SU-DHL-6 (cell line): Measurements from ENCODE around the gene IL21.

ENCODE experiments used
- H2AFZ ChIP-seq: fragments of 200-600 bp; sonication (generic); 2 replicates; pipeline ENCODE4 v1.6.1; 2014; ENCODE audit warnings: low read depth, mild to moderate bottlenecking, moderate library complexity, mixed read lengths, antibody characterized with exemption, low read length; ENCODE audit not compliant: severe bottlenecking
- H3F3A ChIP-seq: fragments of 200-600 bp; shearing (Covaris generic); 2 replicates; pipeline ENCODE4 v1.6.0; 2016; ENCODE audit warnings: antibody characterized with exemption, mild to moderate bottlenecking; ENCODE audit not compliant: insufficient read depth
- H3K27ac ChIP-seq: fragments of 200-600 bp; sonication (generic); 2 replicates; pipeline ENCODE4 v1.5.1; 2016; ENCODE audit warnings: low read depth, mild to moderate bottlenecking, low read length, moderate library complexity, mixed read lengths
- H3K27me3 ChIP-seq: fragments of 200-600 bp; sonication (generic), shearing (Covaris generic); 2 replicates; pipeline ENCODE4 v1.6.0; 2014; ENCODE audit warnings: mild to moderate bottlenecking, low read length
- H3K36me3 ChIP-seq: fragments of 200-600 bp; sonication (generic); 2 replicates; pipeline ENCODE4 v1.6.1; 2014; ENCODE audit warnings: mild to moderate bottlenecking, low read length, mixed read lengths
- H3K4me2 ChIP-seq: fragments of 300-600, 200-600 bp; shearing (Covaris generic), sonication (generic); 2 replicates; pipeline ENCODE4 v1.6.0; 2014; ENCODE audit warnings: low read length, low read depth, mild to moderate bottlenecking; ENCODE audit not compliant: poor library complexity, severe bottlenecking
- H3K4me3 ChIP-seq: fragments of 200-600 bp; sonication (generic); 2 replicates; pipeline ENCODE4 v1.5.1; 2014; ENCODE audit warnings: antibody characterized with exemption, low read length, mild to moderate bottlenecking, mixed read lengths; ENCODE audit not compliant: insufficient read depth, poor library complexity, severe bottlenecking
- H3K79me2 ChIP-seq: fragments of 200-600 bp; sonication (generic); 2 replicates; pipeline ENCODE4 v1.6.1; 2014; ENCODE audit warnings: mild to moderate bottlenecking, low read length, moderate library complexity; ENCODE audit not compliant: insufficient read depth
- H3K9ac ChIP-seq: fragments of 200-600 bp; sonication (generic); 2 replicates; pipeline ENCODE4 v1.7.0; 2014; ENCODE audit warnings: mild to moderate bottlenecking, low read length
- H3K9me2 ChIP-seq: fragments of 200-600 bp; sonication (generic); replicated peaks from 2 replicates; pipeline ENCODE4 v1.6.1; 2014; ENCODE audit warnings: low read length; ENCODE audit not compliant: insufficient read depth
- H3K9me3 ChIP-seq: fragments of 200-600 bp; sonication (generic); 2 replicates; pipeline ENCODE4 v1.6.1; 2014; ENCODE audit warnings: low read length, mixed read lengths; ENCODE audit not compliant: insufficient read depth
- H4K20me1 ChIP-seq: fragments of 200-600 bp; sonication (generic); 2 replicates; pipeline ENCODE4 v1.6.1; 2014; ENCODE audit warnings: low read depth, mild to moderate bottlenecking, antibody characterized with exemption, low read length, moderate library complexity, mixed read lengths
- CTCF ChIP-seq: fragments of 200-600 bp; sonication (generic); IDR thresholded peaks from one replicate; pipeline ENCODE4 v1.5.1; 2017; ENCODE audit warnings: antibody characterized with exemption, mild to moderate bottlenecking, low read length, moderate library complexity; ENCODE audit not compliant: insufficient read depth, poor library complexity, severe bottlenecking
- EZH2phosphoT487 ChIP-seq: fragments of 200-600 bp; sonication (generic), shearing (Covaris generic); conservative IDR thresholded peaks from 2 replicates; pipeline ENCODE4 v1.6.1; 2018; ENCODE audit warnings: mild to moderate bottlenecking, antibody characterized with exemption, low read length, moderate library complexity, mixed read lengths

Gene IL21

GRCh38 chr4:122622400-122622799 is 1.5 kb upstream of the IL21 start:
- TF ChIP-seq CTCF (no peak), EZH2phosphoT487 (no peak)
- no peak overlapping the region for H3K9ac ChIP-seq
- H3K9me2 ChIP-seq: no peaks in the 10 kb centered on the region
- H3F3A ChIP-seq: no peaks in the 10 kb centered on the region
- H3K4me3 ChIP-seq: no peak overlapping the region
- no peaks in the 10 kb centered on the region for H3K27me3 ChIP-seq
- H3K9me3 ChIP-seq: no peaks in the 10 kb centered on the region
- no peaks in the 10 kb centered on the region for H3K79me2 ChIP-seq
- no peaks in the 10 kb centered on the region for H4K20me1 ChIP-seq
- H2AFZ ChIP-seq: no peak overlapping the region
- no peak overlapping the region for H3K4me2 ChIP-seq
- H3K27ac ChIP-seq: no peak overlapping the region
- H3K36me3 ChIP-seq: no peaks in the 10 kb centered on the region

- Histone ChIP-seq H4K20me1 (no peaks in the 10 kb centered on the region), H3K79me2 (no peaks in the 10 kb centered on the region), H3F3A (no peaks in the 10 kb centered on the region), H3K27ac (no peak overlapping the region), H3K9me2 (no peaks in the 10 kb centered on the region), H3K9me3 (no peaks in the 10 kb centered on the region), H3K9ac (no peak overlapping the region), H2AFZ (no peak overlapping the region), H3K36me3 (no peaks in the 10 kb centered on the region), H3K4me3 (no peak overlapping the region), H3K4me2 (no peak overlapping the region), H3K27me3 (no peaks in the 10 kb centered on the region)
- TF ChIP-seq EZH2phosphoT487 (no peak), CTCF (no peak)
Measured at GRCh38 chr4:122619611-122620010, 1.3 kb downstream of the IL21 start.

- H3K36me3 ChIP-seq: no peaks in the 10 kb centered on the region
- no peaks in the 10 kb centered on the region for H3F3A ChIP-seq
- H3K9me2 ChIP-seq: no peaks in the 10 kb centered on the region
- H3K27me3 ChIP-seq: no peaks in the 10 kb centered on the region
- no peak overlapping the region for H2AFZ ChIP-seq
- no peak for TF ChIP-seq CTCF
- no peak for TF ChIP-seq EZH2phosphoT487
- no peaks in the 10 kb centered on the region for H3K79me2 ChIP-seq
- no peak overlapping the region for H3K4me3 ChIP-seq
- H4K20me1 ChIP-seq: no peaks in the 10 kb centered on the region
- no peak overlapping the region for H3K9ac ChIP-seq
- no peak overlapping the region for H3K27ac ChIP-seq
- no peaks in the 10 kb centered on the region for H3K9me3 ChIP-seq
- H3K4me2 ChIP-seq: no peak overlapping the region
Measured at GRCh38 chr4:122617597-122618593, 3.0 kb downstream of the IL21 start.
